ENCODE data around the gene IQCK.

DNA sequence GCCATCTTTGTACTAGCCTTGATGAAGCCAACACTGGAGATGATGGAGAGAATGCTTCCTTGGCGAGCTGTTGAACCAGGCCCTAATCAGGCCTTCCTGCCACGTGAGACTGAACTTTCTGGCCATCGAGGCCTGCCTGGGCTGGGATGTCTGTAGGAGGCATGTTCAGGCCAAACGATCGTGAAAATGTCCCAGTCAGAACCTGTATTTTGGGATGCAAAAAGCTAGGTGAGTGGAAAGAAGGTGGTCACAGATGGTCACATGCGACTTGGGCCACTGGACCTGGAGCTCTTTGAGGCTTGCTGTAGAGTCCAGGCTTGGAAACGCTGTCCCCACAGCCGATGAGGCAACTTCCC, 12.9 kb upstream of the IQCK start:
- TF ChIP-seq YY1 (IDR thresholded peaks at IDR 0.05; ENCODE audit: low read depth) (no peak), CREB1 (IDR thresholded peaks at IDR 0.05; ENCODE audit: low read depth) (no peak), EP300 (IDR thresholded peaks at IDR 0.05; ENCODE audit: borderline replicate concordance) (no peak), FOXM1 (IDR thresholded peaks at IDR 0.05; ENCODE audit: borderline replicate concordance, low read depth) (no peak), REST (IDR thresholded peaks at IDR 0.05; ENCODE audit: low read depth) (no peak), TCF12 (IDR thresholded peaks at IDR 0.05; ENCODE audit: low read depth) (no peak), TAF1 (IDR thresholded peaks at IDR 0.05; ENCODE audit: low read depth) (no peak)
- TF ChIP-seq, protein P1, sequence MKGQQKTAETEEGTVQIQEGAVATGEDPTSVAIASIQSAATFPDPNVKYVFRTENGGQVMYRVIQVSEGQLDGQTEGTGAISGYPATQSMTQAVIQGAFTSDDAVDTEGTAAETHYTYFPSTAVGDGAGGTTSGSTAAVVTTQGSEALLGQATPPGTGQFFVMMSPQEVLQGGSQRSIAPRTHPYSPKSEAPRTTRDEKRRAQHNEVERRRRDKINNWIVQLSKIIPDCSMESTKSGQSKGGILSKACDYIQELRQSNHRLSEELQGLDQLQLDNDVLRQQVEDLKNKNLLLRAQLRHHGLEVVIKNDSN (IDR thresholded peaks at IDR 0.05), result no peak

Measured in Ishikawa (cell line).